Measurements from ENCODE around the gene LRTM1. TPM values are rescaled to one million over a fixed set of nuclear protein-coding genes. Genes with fewer than 3 reads are reported as not detected.

The LRTM1 gene
- total RNA-seq, 1 experiment from 2014 or later, result not detected

GRCh38 chr3:54882129-54882833 is 45.6 kb downstream of the LRTM1 start:
- ATAC-seq, result peak; percentile 90
- TF ChIP-seq, protein P1, sequence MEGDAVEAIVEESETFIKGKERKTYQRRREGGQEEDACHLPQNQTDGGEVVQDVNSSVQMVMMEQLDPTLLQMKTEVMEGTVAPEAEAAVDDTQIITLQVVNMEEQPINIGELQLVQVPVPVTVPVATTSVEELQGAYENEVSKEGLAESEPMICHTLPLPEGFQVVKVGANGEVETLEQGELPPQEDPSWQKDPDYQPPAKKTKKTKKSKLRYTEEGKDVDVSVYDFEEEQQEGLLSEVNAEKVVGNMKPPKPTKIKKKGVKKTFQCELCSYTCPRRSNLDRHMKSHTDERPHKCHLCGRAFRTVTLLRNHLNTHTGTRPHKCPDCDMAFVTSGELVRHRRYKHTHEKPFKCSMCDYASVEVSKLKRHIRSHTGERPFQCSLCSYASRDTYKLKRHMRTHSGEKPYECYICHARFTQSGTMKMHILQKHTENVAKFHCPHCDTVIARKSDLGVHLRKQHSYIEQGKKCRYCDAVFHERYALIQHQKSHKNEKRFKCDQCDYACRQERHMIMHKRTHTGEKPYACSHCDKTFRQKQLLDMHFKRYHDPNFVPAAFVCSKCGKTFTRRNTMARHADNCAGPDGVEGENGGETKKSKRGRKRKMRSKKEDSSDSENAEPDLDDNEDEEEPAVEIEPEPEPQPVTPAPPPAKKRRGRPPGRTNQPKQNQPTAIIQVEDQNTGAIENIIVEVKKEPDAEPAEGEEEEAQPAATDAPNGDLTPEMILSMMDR (conservative IDR thresholded peaks at IDR 0.05; ENCODE audit: low read depth, low read length), result no peak
- TF ChIP-seq EZH2 (IDR thresholded peaks at IDR 0.05; ENCODE audit: low read length, unreplicated experiment) (no peak), EZH2phosphoT487 (IDR thresholded peaks at IDR 0.05; ENCODE audit: borderline replicate concordance, low read length) (no peak)
- H4K20me1 ChIP-seq (ENCODE audit: low read length), result no peaks in the 10 kb centered on the region
- H3K4me3 ChIP-seq (ENCODE audit: low read length), result no peak overlapping the region
- peaks cover 24% of the 10 kb centered on the region for H3K4me1 ChIP-seq (ENCODE audit: insufficient read depth, low read length)
- no peaks in the 10 kb centered on the region for H3K27me3 ChIP-seq (ENCODE audit: low read length)
- H3K79me2 ChIP-seq (ENCODE audit: low read length), result no peaks in the 10 kb centered on the region
- ChIA-PET POLR2A (ENCODE audit: unreplicated experiment) (interaction anchor here (0.6 kb wide), 2 partner anchors 22 to 265 kb away, joined by 3 to 5 read pairs; no protein-coding TSS in a partner anchor), CTCF (no interaction called here)
- H3K9me3 ChIP-seq (ENCODE audit: low read length), result no peaks in the 10 kb centered on the region
- peak overlapping the region; percentile 30; the same call in 1 of the 2 replicates for H3K9ac ChIP-seq (ENCODE audit: low read length)
- H3K27ac ChIP-seq (ENCODE audit: low read length), result peak overlapping the region; percentile 76
- H3K36me3 ChIP-seq (ENCODE audit: low read depth, low read length), result no peaks in the 10 kb centered on the region
- BruUV-seq (replicated peaks), result no TSS peak
- H2AFZ ChIP-seq (ENCODE audit: low read length), result no peak overlapping the region
- no peaks in the 10 kb centered on the region for H3F3A ChIP-seq (ENCODE audit: low read length, unreplicated experiment)
- peak overlapping the region; percentile 67 for H3K4me2 ChIP-seq (ENCODE audit: low read length)
- H3K9me2 ChIP-seq (replicated peaks; ENCODE audit: low read length), result no peaks in the 10 kb centered on the region
- intact Hi-C loops (cut with micrococcal nuclease), result loop anchor here (1.0 to 5.0 kb wide), 3 partner anchors 9 to 530 kb away; no protein-coding TSS in a partner anchor
- DNase-seq, result peak; percentile 95

GRCh38 chr3:54878145-54878544 is 49.7 kb downstream of the LRTM1 start:
- no peak overlapping the region for H3K27ac ChIP-seq (ENCODE audit: low read length)

More at GRCh38 chr3:54878145-54878544, 49.7 kb downstream of the LRTM1 start:
- no peaks in the 10 kb centered on the region for H3K79me2 ChIP-seq (ENCODE audit: low read length)
- BruUV-seq (replicated peaks), result no TSS peak
- H3K27me3 ChIP-seq (ENCODE audit: low read length), result no peaks in the 10 kb centered on the region
- no peaks in the 10 kb centered on the region for H3K9me3 ChIP-seq (ENCODE audit: low read length)
- H3K9me2 ChIP-seq (replicated peaks; ENCODE audit: low read length), result no peaks in the 10 kb centered on the region
- H3K4me2 ChIP-seq (ENCODE audit: low read length), result no peak overlapping the region
- H3K36me3 ChIP-seq (ENCODE audit: low read depth, low read length), result no peaks in the 10 kb centered on the region
- TF ChIP-seq EZH2 (IDR thresholded peaks at IDR 0.05; ENCODE audit: low read length, unreplicated experiment) (no peak), EZH2phosphoT487 (IDR thresholded peaks at IDR 0.05; ENCODE audit: borderline replicate concordance, low read length) (no peak)
- TF ChIP-seq, protein P1 (conservative IDR thresholded peaks at IDR 0.05; ENCODE audit: low read depth, low read length), result no peak
- no peaks in the 10 kb centered on the region for H4K20me1 ChIP-seq (ENCODE audit: low read length)
- DNase-seq, result no peak
- peaks cover 29% of the 10 kb centered on the region for H3K4me1 ChIP-seq (ENCODE audit: insufficient read depth, low read length)
- ChIA-PET POLR2A (ENCODE audit: unreplicated experiment) (no interaction called here), CTCF (no interaction called here)
- no peak overlapping the region for H2AFZ ChIP-seq (ENCODE audit: low read length)
- intact Hi-C loops (cut with micrococcal nuclease), result no loop called here
- H3F3A ChIP-seq (ENCODE audit: low read length, unreplicated experiment), result no peaks in the 10 kb centered on the region
- H3K4me3 ChIP-seq (ENCODE audit: low read length), result no peak overlapping the region
- ATAC-seq, result no peak
- H3K9ac ChIP-seq (ENCODE audit: low read length), result no peak overlapping the region
